CD4-positive, alpha-beta T cell treated with Interleukin-2 at 100 ng/mL for 4 hours (primary cell): ENCODE results near the gene ASB9.
"Not testable (repeated sequence)": the region's sequence is repeated elsewhere in the genome, so short reads cannot be mapped to it uniquely, and the experiment has no call there.

Experiments used
- DNase-seq: peaks from one replicate; pipeline ENCODE4 v3.0.0-alpha.2; 2020; ENCODE audit warnings: low spot score

Gene ASB9

DNA sequence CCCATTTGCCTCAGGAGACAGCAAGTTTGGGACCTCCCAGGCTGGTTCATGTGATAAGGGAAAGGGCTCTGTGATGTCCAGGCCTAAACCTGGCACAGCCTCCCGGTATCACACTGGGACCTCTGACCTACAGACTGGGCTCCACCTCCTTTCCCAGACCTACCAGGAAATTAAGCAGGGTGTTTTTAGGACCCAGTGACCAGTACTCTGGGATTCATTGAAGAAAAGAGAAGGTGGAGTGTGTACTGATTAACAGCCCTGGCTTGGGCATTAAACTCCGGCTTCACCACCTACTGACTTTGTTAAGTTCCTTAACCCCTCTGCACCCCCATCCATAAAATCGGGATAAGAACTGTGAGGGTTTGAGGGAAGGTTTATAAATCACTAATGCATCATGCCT, 28.6 kb downstream of the ASB9 start:
- DNase-seq, result no peak

DNA sequence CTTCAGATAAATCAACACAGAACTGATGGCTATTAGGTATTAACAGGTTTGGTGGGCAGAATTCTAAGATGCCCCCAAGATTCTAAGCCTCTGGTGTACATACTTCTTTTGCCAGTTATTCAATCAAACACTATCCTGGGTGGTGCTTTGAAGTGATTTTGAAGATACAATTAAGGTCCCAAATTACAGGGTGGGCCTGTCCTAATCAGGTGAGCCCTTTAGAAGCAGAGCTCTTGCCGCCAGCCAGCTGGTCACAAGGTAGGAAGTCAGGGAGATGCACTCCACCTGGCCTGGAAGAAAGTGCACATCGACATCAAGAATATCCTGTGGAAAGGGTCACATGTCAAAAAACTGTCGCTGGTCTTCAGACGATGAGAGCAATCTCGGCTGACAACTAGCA, 29.5 kb downstream of the ASB9 start:
- DNase-seq, result no peak

DNA sequence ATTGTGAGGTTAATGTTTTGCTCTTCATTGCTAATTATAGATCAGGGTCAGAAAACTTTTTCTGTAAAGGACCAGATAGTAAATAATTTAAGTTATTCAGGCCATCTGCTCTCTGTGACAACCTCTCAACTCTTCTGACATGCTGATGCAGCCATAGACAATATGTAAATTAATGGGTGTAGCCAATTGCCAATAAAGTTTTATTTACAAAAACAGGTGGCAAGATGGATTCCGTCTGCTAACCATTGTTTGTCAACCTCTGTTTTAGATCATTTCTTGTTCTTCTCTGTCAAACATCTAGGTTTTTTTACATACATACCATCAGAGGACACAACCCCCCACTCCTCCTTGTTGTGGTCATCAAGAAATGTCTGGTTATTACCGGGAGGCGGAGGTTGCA, 33.7 kb downstream of the ASB9 start:
- DNase-seq, result no peak

DNA sequence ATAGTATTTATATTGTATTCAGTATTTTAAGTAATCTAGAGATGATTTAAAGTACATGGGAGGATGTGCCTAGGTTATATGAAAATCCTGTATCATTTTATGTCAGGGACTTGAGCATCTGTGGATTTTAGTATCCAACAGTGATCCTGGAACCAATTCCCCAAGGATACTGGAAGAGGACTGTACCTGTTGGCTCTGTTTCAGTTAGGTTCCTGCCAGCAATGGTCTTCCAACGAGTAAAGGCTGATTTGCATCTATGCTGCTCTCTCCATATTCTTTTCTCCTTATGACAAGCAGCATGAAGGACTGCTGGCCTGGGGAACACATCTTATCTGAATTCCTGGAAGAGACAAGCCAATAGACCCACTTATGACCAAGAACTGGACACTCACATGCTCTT, 34.9 kb downstream of the ASB9 start:
- DNase-seq, result no peak

DNA sequence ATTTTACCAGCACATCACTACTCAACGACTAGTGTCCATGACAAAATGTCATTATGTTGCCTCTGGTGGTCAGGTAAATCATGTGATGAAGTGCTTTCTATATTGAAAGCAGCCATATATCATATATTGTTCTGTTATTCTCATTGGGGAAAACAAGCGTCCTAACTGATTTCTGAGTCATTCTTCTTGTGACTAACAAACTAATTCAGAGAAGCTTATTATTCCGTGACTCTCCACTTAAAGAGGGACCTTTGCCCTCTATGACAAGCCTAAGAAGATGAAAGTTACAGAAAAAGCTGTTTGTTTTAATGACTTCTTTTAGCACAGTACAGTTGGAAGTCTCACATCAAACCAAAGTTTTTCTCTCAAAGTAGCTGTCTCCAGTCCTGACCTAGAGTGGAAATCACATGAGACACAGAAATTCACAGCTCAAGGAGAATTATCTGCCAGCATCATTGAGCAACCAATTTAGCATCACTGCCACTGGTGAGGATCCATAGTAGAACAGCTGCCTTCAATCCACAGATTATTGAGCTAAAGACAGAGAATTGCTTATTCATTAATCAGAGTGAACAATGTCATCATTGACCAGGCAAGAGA, 36.4 kb downstream of the ASB9 start:
- no peak for DNase-seq

DNA sequence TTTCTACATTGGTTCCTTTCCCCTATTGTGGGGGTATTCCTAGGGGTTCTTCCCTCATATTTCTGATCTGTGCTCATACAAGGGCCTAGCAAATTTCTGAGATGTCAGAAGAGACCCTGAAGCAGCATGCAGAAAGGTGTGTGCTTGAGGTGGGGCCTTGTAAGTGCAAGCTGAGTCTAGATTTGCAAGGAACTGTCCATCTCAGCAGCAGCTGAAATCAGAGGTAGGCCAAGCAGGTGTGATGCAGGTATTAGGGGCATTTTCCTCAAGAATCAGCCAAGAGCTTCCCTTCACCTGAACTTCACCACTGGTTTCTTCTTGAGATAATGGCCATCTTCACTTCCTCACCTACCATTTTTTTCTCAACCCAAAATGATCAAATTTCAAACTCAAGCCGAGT, 45.1 kb downstream of the ASB9 start:
- no peak for DNase-seq

DNA sequence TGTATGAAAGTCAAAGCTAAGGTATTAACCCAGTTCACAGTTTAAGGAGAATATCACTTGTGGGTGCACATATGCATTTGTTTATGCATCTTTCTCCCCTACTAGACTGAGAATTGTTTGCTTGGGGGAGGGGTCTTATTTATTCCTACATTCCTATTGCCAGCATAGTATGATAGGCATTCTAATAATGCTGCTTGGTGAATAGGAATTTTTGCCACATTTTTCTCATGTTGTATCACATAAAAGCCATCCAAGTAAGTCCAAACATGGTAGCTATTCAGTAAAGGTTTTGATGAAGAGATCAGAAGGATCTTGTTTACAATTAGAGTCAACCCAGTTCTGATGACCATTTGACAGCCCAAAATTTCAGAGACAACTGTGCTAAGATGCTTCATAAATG, 48.6 kb downstream of the ASB9 start:
- DNase-seq, result no peak

DNA sequence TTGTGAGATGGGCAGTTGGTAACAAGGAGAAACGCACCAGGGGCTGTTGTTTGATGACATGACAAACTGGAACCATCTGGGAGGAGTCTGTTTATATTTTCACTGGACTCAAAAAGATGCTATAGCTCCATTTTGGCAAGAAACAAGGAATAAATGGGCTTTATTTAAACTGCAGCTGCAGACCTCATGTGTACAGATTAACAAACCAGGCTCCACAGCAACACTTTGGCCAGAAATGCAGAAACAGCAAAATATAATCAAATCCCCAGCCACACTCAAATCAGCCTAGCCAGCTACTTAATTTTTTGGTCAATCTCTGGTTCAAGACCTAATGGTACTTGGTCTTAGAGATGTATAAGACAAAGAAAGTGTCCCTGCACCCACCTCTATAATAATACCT, 52.7 kb downstream of the ASB9 start:
- no peak for DNase-seq

DNA sequence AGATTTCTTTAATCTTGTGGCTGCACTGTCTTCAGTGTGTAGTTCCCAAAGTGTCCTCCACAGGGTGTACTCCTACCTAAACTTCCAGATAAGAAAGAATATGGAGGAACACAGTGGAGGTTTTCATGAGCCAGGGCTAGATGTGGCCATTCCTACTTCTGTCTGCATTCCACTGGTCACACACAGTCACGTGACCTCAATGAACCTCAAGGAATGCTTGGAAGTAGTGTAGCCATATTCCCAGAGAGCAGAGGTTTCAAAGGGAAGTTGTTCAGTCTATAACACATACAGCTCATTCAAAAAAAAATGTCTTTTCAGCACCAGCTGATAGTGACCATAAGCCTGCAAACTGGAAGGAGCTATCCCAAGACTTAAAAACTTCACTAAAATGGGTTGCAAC, 53.6 kb downstream of the ASB9 start:
- DNase-seq, result no peak

DNA sequence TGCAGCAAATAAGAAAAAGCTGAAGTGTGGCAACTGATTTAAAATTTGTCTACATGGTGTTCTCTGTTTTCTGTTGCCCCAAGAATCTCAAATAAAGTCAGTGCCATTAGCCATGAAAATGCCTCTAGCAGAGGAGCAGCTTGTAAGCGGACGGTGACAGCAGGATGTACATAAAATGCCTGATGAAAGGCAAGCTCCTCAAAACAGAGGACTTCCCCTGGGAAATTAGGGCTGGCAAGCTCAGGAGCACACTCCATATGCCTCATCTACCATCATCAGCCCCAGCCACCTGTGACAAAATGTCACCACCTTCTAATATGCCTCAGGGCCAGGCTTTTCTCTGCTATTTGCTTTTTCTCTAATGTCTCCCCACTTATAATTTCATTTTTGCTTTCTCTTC, 54.5 kb downstream of the ASB9 start:
- DNase-seq, result no peak

DNA sequence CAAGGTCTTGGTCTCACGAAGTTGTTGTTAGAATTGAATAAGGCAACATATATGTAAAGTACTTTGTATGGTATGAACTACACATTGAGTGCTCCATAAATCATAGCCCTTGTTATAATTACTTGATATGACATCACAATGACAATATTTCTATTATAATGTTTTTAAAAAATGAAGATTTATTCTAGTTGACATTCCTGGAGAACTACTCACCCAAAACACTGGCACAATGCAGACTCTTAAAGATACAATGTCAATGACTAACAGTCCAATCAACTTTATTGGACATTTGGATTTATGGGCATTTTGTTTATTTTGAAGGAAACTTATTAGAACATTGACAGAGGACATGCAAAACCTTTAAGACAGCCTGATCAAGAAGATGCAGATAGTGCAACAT, 55.3 kb downstream of the ASB9 start:
- no peak for DNase-seq

DNA sequence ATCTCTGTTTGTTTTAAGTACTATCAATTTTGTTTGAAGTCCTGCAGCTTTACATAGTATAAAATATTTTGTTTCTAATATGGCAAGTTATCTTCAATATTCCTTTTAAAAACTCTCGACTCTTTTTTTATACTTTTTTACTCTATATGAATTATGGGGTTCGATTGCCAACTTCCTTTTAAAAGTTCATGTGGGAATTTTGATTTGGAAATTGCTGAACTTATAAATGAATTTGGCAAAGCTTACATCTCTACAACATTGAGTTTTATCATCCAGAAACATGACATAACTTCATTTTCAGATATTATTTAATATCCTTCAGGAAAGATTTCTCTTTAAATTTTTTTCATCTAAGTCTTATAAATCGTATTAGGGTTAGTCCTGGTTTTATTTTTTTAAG, 60.8 kb downstream of the ASB9 start:
- no peak for DNase-seq

DNA sequence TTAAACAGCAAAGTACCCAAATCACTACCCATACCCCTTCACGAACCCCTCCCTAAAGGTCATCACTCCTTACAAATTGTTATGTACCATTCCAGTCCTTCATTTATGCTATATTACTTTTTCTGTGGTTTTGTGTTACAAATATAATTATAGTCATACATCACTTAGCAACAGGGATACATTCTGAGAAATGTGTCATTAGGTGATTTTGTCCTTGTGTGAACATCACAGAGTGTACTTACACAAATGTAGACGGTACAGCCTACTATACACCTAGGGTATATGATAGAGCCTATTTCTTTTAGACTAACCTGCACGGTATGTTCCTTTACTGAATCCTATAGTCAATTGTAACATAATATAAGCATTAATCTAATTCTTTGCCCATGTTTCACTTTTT, 61.9 kb downstream of the ASB9 start:
- DNase-seq, result no peak

DNA sequence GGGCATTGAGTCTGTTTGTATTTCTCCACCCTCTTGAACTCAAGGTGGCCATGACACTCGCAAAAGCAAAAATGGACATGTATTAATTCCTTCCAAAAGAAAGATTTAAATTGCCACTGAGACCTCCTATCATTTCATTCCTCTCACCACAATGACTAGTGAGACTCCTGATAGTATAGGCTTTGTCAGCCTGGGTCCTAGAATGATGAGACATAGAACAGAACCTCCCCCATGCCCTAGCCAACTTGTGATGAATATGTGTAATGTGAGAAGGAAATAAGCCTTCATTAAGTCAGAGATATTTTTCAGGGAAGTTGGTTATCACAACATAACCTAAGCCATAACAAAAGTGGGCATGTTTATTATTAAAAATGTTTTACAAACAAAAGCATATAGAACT, 62.5 kb downstream of the ASB9 start:
- DNase-seq, result no peak

DNA sequence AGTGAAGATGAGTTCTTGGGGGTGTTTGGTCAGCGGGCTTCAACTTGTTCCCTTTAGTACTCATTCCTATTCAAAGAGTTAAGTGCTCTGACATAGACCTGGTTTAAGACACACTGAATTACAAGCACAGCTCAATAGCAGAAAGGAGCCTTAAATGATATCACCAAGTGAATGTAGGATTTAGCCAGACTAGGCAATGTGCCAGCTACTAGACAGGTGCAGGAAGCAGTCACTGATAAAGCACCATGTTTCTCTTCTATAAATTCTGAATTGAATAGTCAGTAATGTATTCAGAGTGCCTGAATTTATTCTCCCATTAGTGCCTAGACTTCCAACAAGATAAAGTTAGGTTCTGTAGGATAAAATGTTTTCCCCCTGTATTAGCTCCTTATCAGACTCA, 63.6 kb downstream of the ASB9 start:
- peak; percentile 11 for DNase-seq

DNA sequence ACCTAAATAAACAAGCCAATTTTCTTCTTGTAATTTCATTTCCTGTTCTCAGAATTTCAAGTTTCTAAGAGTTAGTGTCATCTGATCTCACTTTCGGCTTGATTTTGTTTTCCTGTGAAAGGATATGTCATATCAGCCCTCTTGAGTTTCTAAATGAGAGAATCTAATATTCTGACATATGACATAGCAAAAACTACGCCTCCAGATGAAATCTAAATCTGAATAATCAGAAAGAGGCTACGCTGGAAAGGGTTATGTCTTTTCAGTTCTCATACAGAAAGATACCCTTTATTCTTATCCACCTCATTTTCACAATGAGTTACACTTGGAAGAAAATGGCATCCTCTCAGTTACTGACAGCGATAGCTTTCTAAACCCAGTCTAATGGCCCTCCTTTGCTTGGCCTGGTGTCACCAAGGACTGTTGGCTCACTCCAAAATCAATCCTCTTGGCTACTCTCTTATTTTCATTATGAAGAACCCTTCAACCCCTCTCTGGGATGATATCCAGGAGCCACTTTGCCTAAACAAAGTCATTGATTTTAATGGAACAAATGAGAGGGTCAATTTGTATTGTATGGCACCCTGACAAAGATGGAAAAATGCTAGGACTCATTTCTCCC, 65.6 kb downstream of the ASB9 start:
- peak; percentile 48 for DNase-seq

DNA sequence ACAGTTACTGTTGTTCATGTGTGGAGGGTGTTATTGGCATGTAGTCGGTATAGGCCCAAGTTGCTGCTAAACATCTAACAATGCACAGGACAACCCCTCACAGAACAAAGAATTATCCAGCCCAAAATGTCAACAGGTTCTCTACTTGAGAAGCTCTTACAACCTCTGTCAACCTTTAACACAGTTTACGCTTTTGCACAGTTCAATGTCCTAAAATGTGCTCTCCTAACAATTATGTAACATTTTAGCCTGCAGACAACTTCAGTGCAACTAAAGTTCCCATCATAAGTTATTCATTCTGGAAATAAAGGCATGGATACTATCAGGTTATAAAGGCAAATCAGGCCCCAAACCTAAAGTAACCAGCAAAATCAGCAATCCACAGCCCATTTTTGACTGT, 66.2 kb downstream of the ASB9 start:
- no peak for DNase-seq

DNA sequence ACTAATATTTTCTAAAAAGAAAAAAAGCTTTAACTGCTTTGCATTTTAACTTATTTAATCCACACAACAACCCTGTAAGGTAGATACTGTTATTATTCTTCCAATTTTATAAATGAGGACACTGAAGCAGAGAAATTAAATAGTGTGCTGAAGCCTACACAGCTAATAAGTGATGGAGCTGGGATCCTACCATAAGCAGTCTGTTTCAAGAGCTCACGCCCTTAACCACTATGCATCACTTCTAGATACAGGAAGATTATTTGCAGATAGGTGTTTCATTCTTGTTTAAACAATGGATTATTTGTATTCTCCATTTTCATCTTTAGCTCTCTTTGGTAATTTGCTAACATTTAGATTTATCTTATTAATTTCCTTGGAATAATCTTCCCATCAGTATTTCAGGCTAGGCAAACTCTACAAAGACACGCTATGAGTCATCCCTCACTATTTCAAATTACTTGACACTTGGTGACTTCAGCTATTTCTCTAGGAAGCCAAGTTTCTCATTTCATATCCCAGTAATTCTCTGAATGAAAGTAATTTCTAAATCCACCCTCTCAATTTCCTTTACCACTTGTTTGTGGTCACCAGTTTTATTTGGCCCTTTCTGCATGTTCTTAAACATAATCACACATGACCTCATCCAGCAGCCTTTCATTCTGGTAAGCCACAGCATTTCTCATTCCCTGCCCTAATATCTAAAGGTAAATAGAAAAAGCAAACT, 67.3 kb downstream of the ASB9 start:
- DNase-seq, result peak; percentile 38

DNA sequence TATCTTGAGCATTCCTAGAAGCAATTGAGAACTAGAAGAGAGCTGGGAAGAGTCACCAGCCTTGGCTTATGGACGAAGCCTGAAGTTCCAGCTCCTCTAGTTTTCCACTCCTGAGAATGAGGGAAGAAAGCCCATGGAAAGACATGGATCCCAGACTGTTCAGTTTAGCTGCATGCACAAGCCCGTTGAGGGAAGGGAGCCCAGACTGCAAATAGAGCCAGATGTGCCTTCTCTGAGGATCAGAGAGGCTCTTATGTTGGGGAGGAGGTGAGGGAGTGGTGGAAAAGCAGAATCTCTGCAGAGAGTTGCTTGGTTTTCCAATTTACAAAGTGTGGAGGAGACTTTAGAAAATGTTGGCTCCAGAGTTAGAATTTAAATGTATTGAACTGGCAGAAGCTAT, 69.0 kb downstream of the ASB9 start:
- DNase-seq, result no peak

DNA sequence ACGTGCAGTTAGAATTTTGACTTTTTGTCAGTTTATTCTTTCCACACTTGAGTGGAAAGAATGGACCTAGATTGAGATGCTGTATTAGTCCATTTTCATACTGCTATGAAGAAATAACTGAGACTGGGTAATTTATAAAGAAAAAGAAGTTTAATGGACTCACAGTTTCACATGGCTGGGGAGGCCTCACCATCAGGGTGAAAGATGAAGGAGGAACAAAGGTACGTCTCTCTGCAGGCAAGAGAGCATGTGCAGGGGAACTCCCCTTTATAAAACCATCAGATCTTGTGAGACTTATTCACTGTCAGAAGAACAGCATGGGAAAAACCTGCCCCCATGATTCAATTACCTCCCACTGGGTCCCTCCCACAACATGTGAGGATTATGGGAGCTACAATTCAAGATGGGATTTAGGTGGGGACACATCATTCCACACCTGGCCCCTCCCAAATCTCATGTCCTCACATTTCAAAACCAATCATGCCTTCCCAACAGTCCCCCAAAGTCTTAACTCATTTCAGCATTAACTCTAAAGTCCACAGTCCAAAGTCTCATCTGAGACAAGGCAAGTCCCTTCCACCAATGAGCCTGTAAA, 71.2 kb downstream of the ASB9 start:
- DNase-seq, result not testable (repeated sequence)

DNA sequence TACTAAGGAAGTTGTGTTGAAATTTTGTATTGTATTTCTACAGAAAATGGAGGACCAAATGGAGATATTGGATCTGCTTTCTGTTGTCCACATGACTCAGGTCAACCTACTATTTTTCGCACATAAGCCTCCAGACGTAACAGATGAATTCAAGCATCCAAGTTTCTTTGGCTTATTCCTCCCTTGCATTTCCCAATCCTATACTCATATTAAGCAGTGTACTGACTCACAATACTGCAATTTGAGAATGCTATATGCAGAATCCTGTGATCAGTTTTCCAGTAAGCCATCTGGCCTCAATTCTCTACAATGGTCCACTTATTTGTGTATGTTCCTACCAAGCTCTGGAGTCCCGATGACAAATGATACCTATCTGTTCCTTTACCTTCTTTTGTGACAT, 75.7 kb downstream of the ASB9 start:
- DNase-seq, result no peak
